Panc1 (cell line): Measurements from ENCODE around the gene CLCF1.

Experiments used
- CTCF ChIP-seq: fragments of 450-650 bp; IDR thresholded peaks from 2 replicates; pipeline ENCODE4 v1.5.1; 2017; ENCODE audit warnings: mild to moderate bottlenecking
- POLR2AphosphoS5 ChIP-seq: IDR thresholded peaks from 2 replicates; pipeline ENCODE4 v1.6.1; 2012; ENCODE audit warnings: mild to moderate bottlenecking, low read depth, low read length, moderate library complexity
- REST ChIP-seq, 2 experiments: IDR thresholded peaks; 2 replicates each; pipeline ENCODE4 v1.6.1; 2011 to 2012; ENCODE audit warnings: low read depth in 2 of 2, control low read depth in 1 of 2, low read length in 1 of 2, mild to moderate bottlenecking in 1 of 2, moderate library complexity in 1 of 2; ENCODE audit not compliant: insufficient read depth in 1 of 2
- SIN3A ChIP-seq: IDR thresholded peaks from 2 replicates; pipeline ENCODE4 v1.6.1; 2012; ENCODE audit warnings: low read depth, mild to moderate bottlenecking, low read length, moderate library complexity, borderline replicate concordance; ENCODE audit not compliant: insufficient read depth
- TCF7L2 ChIP-seq: IDR thresholded peaks from 2 replicates; pipeline ENCODE4 v1.6.1; 2011; ENCODE audit warnings: mild to moderate bottlenecking, low read depth, low read length, inconsistent platforms

- no peak for TF ChIP-seq CTCF
- TF ChIP-seq REST (IDR thresholded peaks at IDR 0.05; ENCODE audit: insufficient read depth in 1 of 2, low read depth in 2 of 2, low read length in 1 of 2) = no peak
- no peak for TF ChIP-seq POLR2AphosphoS5
- no peak for TF ChIP-seq TCF7L2
- no peak for TF ChIP-seq SIN3A
Observed at GRCh38 chr11:67396259-67396581, 22.8 kb upstream of the CLCF1 start.
